Measurements from ENCODE around the gene SRL. TPM values are rescaled to one million over a fixed set of nuclear protein-coding genes. Genes with fewer than 3 reads are reported as not detected.
A peak's percentile ranks its signal among the peaks of the same experiment; 100 is the strongest.

Gene SRL
- total RNA-seq, 2 donors from 2014 or later = 2.6 to 5.3 TPM

DNA sequence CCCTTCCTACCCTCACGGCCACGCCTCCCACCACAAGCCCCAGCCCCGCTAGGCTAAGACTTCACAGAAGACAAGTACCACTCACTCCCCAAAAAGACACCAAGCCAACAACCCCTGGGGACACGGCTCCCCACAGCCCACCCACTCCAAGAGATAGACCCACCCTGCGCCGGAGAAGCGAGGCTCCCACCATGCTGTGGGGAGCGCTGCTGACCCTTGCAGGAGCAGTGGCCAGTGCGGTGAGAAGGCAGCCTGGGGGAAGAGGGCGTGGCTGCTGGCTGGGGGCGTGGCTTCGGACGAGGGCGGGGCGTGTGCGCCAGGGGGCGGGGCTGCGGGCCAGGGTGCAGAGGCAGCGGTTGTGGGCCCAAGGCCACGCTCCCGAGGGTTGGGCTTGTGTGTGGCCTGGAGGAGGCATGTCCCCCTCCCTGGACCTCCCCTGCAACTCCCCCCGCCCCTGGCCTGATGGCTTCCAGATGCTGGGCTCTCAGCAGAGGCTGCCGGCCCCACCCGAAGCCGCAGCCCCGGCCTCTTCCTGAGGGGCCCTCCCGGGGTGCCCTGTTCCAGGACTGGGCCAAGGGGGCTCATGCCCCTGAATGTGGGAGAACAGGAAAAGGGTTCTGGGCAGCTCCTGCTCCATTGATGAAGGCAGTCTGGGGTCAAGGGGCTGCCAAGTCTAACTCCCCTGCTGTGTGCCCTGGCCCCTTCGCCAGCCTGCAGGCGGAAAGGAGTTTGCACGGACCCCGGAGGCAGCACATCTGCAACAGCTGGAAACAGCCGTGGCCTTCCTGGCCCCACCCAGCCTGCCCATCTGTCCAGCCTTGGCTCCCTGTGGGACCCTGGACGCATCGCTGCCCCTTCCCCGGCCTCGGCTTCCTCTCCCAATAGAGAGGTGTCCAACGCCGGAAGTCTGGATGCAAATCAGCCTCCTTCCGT lies 21.9 kb upstream of the SRL start:
- Histone ChIP-seq H3K4me1 (replicated peaks) (no peaks in the 10 kb centered on the region), H3K4me3 (no peak overlapping the region), H3K36me3 (peaks cover 0 to 7% of the 10 kb centered on the region in 2 donors), H3K9me3 (no peaks in the 10 kb centered on the region), H3K27ac (no peak overlapping the region), H3K27me3 (replicated peaks; ENCODE audit: insufficient read depth) (no peaks in the 10 kb centered on the region)
- intact Hi-C loops (cut with DNase I) = no loop called here
- WGBS = 66% methylated on average over 29 of the region's 39 CpGs
- TF ChIP-seq POLR2A (IDR thresholded peaks at IDR 0.05) (no peak), POLR2AphosphoS5 (IDR thresholded peaks at IDR 0.05) (no peak)
- TF ChIP-seq, protein P1, sequence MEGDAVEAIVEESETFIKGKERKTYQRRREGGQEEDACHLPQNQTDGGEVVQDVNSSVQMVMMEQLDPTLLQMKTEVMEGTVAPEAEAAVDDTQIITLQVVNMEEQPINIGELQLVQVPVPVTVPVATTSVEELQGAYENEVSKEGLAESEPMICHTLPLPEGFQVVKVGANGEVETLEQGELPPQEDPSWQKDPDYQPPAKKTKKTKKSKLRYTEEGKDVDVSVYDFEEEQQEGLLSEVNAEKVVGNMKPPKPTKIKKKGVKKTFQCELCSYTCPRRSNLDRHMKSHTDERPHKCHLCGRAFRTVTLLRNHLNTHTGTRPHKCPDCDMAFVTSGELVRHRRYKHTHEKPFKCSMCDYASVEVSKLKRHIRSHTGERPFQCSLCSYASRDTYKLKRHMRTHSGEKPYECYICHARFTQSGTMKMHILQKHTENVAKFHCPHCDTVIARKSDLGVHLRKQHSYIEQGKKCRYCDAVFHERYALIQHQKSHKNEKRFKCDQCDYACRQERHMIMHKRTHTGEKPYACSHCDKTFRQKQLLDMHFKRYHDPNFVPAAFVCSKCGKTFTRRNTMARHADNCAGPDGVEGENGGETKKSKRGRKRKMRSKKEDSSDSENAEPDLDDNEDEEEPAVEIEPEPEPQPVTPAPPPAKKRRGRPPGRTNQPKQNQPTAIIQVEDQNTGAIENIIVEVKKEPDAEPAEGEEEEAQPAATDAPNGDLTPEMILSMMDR (IDR thresholded peaks at IDR 0.05) = no peak
- DNase-seq (ENCODE audit: low spot score) = no peak

DNA sequence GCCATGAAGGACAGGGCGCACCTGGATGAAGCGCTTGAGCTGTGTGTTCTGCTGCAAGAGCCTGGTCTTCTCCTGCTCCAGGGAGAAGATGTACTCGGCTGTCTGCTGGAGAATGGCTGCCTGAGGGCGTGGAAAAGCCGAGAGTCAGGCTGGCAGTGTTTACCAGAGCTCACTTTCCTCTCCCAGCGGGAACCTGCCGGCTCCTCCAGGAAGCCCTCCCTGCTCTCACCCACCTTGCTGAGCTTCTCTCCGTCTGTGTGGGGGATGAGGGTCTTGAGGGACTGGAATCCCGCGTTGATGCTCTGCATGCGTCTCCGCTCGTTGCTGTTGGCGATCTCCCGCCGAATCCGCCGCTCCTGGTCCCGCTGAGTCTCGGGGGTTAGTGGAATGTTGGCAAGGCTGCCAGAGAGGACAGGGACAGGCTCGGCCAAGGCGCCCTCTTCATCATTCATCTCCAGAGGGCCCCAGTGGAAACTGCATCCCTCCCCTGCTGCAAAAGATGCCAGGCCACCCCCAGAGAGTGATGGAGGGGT lies 20.5 kb upstream of the SRL start:
- WGBS = 92% methylated on average over 22 of the region's 22 CpGs
- TF ChIP-seq POLR2A (IDR thresholded peaks at IDR 0.05) (no peak), POLR2AphosphoS5 (IDR thresholded peaks at IDR 0.05) (no peak)
- TF ChIP-seq, protein P1 (IDR thresholded peaks at IDR 0.05) = no peak
- no peak for DNase-seq (ENCODE audit: low spot score)
- Histone ChIP-seq H3K9me3 (no peaks in the 10 kb centered on the region), H3K36me3 (peaks cover 0 to 7% of the 10 kb centered on the region in 2 donors), H3K4me1 (replicated peaks) (no peaks in the 10 kb centered on the region), H3K27ac (no peak overlapping the region), H3K4me3 (no peak overlapping the region), H3K27me3 (replicated peaks; ENCODE audit: insufficient read depth) (no peaks in the 10 kb centered on the region)
- intact Hi-C loops (cut with DNase I) = no loop called here

DNA sequence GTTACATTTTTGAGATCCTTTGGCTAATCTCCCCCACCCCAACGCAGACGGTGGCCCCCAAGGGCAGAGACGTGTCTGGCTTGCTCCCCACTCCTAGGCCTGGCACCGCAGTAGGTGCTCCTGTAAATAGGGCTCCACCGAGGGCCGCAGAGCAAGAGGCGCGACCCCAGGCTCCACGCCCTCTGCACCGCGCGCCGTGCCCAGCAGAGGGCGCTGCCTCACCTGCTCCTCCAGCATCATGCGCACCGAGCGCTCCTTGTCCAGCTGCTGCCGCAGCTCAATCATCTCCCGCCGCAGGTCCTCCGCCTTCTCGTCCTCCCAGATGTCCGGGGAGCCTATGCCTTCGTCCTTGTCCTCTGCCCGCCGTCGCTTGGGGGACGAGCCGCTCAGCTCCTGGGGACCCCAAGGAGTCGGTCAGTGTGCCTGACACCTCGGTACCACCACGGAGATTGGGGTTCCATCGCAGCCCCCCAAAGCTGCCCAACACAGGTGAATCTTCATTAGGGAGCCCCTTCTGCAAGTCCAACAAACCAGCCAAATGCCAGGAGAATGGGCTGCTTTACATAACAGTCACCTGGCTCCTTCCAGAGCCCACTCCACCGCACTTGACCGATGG lies 19.8 kb upstream of the SRL start:
- DNase-seq (ENCODE audit: low spot score) = no peak
- H3K4me1 ChIP-seq (replicated peaks) = no peaks in the 10 kb centered on the region
- WGBS = 87% methylated on average over 32 of the region's 35 CpGs
- TF ChIP-seq, protein P1 (IDR thresholded peaks at IDR 0.05) = peak in 3 of 4 experiments; percentile 23 to 40 (median 38)
- TF ChIP-seq POLR2AphosphoS5 (IDR thresholded peaks at IDR 0.05) = no peak
- no peak overlapping the region for H3K4me3 ChIP-seq
- H3K27ac ChIP-seq = no peak overlapping the region
- H3K9me3 ChIP-seq = no peaks in the 10 kb centered on the region
- intact Hi-C loops (cut with DNase I) = no loop called here
- H3K36me3 ChIP-seq = peaks cover 0 to 7% of the 10 kb centered on the region in 2 donors
- no peaks in the 10 kb centered on the region for H3K27me3 ChIP-seq (replicated peaks; ENCODE audit: insufficient read depth)

DNA sequence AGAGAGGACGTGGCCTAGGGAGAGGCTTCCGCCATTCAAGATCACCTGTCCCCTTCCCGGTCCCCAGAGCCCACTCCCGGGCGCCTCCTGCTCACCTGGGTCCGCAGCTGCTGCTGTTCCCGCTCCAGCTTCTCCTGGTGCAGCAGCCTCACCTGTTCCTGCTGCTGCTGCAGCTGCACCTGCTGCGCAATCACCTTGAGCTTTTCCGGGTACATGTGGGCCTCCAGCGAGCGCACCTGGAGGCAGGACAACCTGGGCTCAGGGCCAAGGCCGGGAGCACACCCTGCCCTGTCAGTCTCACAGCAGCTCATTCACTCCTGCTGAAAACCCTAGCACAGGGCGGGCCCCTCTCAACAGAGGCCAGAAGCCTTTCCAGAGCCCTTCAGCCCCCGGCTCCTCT lies 18.5 kb upstream of the SRL start:
- intact Hi-C loops (cut with DNase I) = no loop called here

More for the DNA sequence above, 18.5 kb upstream of the SRL start:
- WGBS = 69% methylated on average over 14 of the region's 14 CpGs
- Histone ChIP-seq H3K27ac (no peak overlapping the region), H3K36me3 (peaks cover 0 to 7% of the 10 kb centered on the region in 2 donors), H3K27me3 (replicated peaks; ENCODE audit: insufficient read depth) (no peaks in the 10 kb centered on the region), H3K4me1 (replicated peaks) (no peaks in the 10 kb centered on the region), H3K9me3 (no peaks in the 10 kb centered on the region), H3K4me3 (no peak overlapping the region)
- DNase-seq (ENCODE audit: low spot score) = peak; percentile 73
- TF ChIP-seq, protein P1 (IDR thresholded peaks at IDR 0.05) = no peak
- peak; percentile 74 for TF ChIP-seq POLR2AphosphoS5 (IDR thresholded peaks at IDR 0.05)

Measured in prostate gland (tissue), 2 donors.